Hepatocyte (in vitro differentiated cells): ENCODE data around the gene CD2. TPM values are rescaled to one million over a fixed set of nuclear protein-coding genes. Genes with fewer than 3 reads are reported as not detected.

Experiments
- DNase-seq: peaks from one replicate; pipeline ENCODE4 v3.0.0-alpha.2; 2016; ENCODE audit warnings: low spot score
- H2AFZ ChIP-seq: fragments of 200-600 bp; sonication (generic); 2 replicates; pipeline ENCODE4 v1.6.0; 2016; ENCODE audit warnings: antibody characterized with exemption, mild to moderate bottlenecking
- H3K27ac ChIP-seq: fragments of 200-600 bp; sonication (generic); 2 replicates; pipeline ENCODE4 v1.5.1; 2016; ENCODE audit warnings: mild to moderate bottlenecking
- H3K27me3 ChIP-seq: fragments of 200-600 bp; sonication (generic); 2 replicates; pipeline ENCODE4 v1.6.1; 2016
- H3K36me3 ChIP-seq: fragments of 200-600 bp; sonication (generic); replicated peaks from 2 replicates; pipeline ENCODE4 v1.5.1; 2016; ENCODE audit warnings: low read depth; ENCODE audit not compliant: insufficient read depth
- H3K4me1 ChIP-seq: fragments of 200-600 bp; sonication (generic); 2 replicates; pipeline ENCODE4 v1.5.1; 2016; ENCODE audit warnings: mild to moderate bottlenecking, moderate library complexity; ENCODE audit not compliant: insufficient read depth
- H3K4me2 ChIP-seq: fragments of 200-600 bp; sonication (generic); 2 replicates; pipeline ENCODE4 v1.6.0; 2016
- H3K4me3 ChIP-seq: fragments of 200-600 bp; sonication (generic); 2 replicates; pipeline ENCODE4 v1.5.1; 2016; ENCODE audit warnings: mild to moderate bottlenecking
- H3K79me2 ChIP-seq: fragments of 200-600 bp; sonication (generic); 2 replicates; pipeline ENCODE4 v1.6.0; 2017; ENCODE audit warnings: mild to moderate bottlenecking
- H3K9me2 ChIP-seq: fragments of 200-600 bp; sonication (generic); replicated peaks from 2 replicates; pipeline ENCODE4 v1.6.0; 2017; ENCODE audit warnings: mild to moderate bottlenecking; ENCODE audit not compliant: insufficient read depth
- H3K9me3 ChIP-seq: fragments of 200-600 bp; sonication (generic); 2 replicates; pipeline ENCODE4 v1.5.1; 2016; ENCODE audit warnings: low read depth, mild to moderate bottlenecking
- H4K20me1 ChIP-seq: fragments of 200-600 bp; sonication (generic); 2 replicates; pipeline ENCODE4 v1.6.0; 2016; ENCODE audit warnings: mild to moderate bottlenecking; ENCODE audit not compliant: insufficient read depth, poor library complexity, severe bottlenecking
- EZH2 ChIP-seq: fragments of 200-600 bp; sonication (generic); IDR thresholded peaks from 2 replicates; pipeline ENCODE4 v1.6.1; 2016; ENCODE audit warnings: antibody characterized with exemption, mild to moderate bottlenecking, borderline replicate concordance
- EZH2phosphoT487 ChIP-seq: fragments of 200-600 bp; sonication (generic); IDR thresholded peaks from one replicate; pipeline ENCODE4 v1.6.1; 2018; ENCODE audit warnings: antibody characterized with exemption, mild to moderate bottlenecking, low read depth, moderate library complexity; ENCODE audit not compliant: unreplicated experiment, severe bottlenecking
- WGBS: methylation state at CpG from one replicate; pipeline ENCODE4 v1.1.6; 2016; ENCODE audit warnings: low lambda C conversion rate; ENCODE audit errors: missing lambda C conversion rate; 5-methylcytosine and 5-hydroxymethylcytosine counted together
- polyA plus RNA-seq: library from polyadenylated mRNA; unstranded; fragments of >200 nt; fragmentation: Nextera tagmentation; extraction: Ambion mirVana; gene quantifications from 2 replicates; pipeline ENCODE4 v1.2.1, GENCODE V29; 2016
- total RNA-seq: library from RNA; depleted of rRNA; stranded (reverse); fragments of >200 nt; gene quantifications from 2 replicates; pipeline ENCODE4 v1.2.3, GENCODE V29; 2014
- TF ChIP-seq, protein P1 (sequence below): fragments of 200-600 bp; sonication (generic); IDR thresholded peaks from 2 replicates; pipeline ENCODE4 v1.5.1; 2016; ENCODE audit warnings: antibody characterized with exemption, mild to moderate bottlenecking; ENCODE audit not compliant: poor library complexity

The CD2 gene
- total and polyA plus RNA-seq, 2 experiments from 2014 or later, result 0.08 to 0.13 TPM

DNA sequence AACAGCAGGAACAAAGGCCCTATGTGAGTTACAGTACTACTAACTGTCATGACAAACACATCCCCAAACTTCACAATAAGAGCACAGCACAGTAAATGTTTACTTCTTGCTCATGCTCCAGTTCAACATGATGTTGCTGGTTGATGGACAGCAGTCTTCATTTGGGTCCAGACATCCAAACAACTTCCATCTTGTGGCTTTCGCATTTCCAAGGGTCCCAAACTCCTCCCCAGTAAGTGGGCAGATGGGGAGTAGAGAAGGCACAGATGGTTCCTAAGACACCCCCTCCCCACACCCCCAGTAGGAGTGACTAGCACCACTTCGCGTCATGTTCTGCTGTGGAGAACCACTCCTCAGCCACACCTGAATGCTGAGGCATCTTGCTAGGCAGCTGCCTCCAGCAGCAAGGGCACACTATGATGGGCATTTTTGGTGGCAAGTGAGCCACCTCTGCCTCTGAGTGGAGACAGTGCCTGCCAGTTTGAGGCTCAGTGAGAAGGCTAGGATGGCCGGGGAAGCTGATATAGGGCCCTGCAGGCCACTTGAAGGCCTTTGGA, 32.7 kb upstream of the CD2 start:
- no peak for DNase-seq
- no peaks in the 10 kb centered on the region for H3K36me3 ChIP-seq
- H2AFZ ChIP-seq, result no peak overlapping the region
- no peaks in the 10 kb centered on the region for H3K9me2 ChIP-seq
- no peaks in the 10 kb centered on the region for H4K20me1 ChIP-seq
- TF ChIP-seq, protein P1, sequence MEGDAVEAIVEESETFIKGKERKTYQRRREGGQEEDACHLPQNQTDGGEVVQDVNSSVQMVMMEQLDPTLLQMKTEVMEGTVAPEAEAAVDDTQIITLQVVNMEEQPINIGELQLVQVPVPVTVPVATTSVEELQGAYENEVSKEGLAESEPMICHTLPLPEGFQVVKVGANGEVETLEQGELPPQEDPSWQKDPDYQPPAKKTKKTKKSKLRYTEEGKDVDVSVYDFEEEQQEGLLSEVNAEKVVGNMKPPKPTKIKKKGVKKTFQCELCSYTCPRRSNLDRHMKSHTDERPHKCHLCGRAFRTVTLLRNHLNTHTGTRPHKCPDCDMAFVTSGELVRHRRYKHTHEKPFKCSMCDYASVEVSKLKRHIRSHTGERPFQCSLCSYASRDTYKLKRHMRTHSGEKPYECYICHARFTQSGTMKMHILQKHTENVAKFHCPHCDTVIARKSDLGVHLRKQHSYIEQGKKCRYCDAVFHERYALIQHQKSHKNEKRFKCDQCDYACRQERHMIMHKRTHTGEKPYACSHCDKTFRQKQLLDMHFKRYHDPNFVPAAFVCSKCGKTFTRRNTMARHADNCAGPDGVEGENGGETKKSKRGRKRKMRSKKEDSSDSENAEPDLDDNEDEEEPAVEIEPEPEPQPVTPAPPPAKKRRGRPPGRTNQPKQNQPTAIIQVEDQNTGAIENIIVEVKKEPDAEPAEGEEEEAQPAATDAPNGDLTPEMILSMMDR, result no peak
- no peak for TF ChIP-seq EZH2phosphoT487
- TF ChIP-seq EZH2, result no peak
- H3K4me2 ChIP-seq, result no peak overlapping the region
- 94% methylated on average over 4 of the region's 4 CpGs for WGBS
- H3K9me3 ChIP-seq, result no peaks in the 10 kb centered on the region
- H3K4me1 ChIP-seq, result peaks cover 5% of the 10 kb centered on the region
- H3K27ac ChIP-seq, result peak overlapping the region; percentile 4
- no peak overlapping the region for H3K4me3 ChIP-seq
- no peaks in the 10 kb centered on the region for H3K79me2 ChIP-seq
- H3K27me3 ChIP-seq, result no peaks in the 10 kb centered on the region

DNA sequence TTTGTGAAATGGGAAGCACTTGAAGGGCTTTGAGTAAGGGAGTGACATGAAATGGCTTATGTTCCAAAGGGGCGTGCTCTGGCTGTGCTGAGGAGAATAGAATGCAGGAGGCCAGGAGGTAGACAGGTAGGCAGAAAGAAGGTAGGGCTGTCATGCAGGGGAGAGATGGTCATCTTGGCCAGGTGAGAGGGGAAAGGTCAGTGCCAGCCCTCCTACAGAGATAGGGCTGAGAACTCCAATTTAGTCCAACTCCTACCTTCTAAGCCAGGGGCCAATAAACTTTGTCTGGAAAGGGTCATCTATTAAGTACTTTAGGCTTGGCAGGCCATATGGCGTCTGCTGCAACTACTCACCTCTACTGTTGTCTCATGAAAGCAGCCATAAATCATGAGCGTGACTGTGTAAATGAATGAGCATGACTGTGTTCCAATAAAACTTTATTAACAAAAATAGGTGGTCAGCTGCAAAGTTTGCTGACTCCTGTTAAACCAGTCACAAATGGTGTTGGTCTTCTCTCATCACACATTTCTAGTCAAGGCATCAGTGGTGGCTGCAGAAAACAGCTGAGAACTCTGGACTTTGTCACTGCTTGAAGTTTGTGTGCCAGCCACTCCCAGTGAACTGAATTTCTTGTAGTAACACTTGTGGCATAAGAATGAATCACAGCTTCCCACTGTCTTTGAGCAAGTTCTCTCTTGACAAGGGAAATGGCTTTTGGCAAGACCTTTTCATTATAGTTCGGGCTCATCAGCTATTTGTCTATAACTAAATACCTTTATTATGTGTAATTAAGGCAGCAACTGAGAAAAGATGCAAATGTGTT, 32.0 kb upstream of the CD2 start:
- Histone ChIP-seq H3K4me2 (no peak overlapping the region), H3K36me3 (no peaks in the 10 kb centered on the region), H3K9me2 (no peaks in the 10 kb centered on the region), H3K27ac (peak overlapping the region; percentile 4), H2AFZ (no peak overlapping the region), H3K4me1 (peaks cover 5% of the 10 kb centered on the region), H3K27me3 (no peaks in the 10 kb centered on the region), H4K20me1 (no peaks in the 10 kb centered on the region), H3K79me2 (no peaks in the 10 kb centered on the region), H3K9me3 (no peaks in the 10 kb centered on the region), H3K4me3 (no peak overlapping the region)
- DNase-seq, result peak; percentile 45
- WGBS, result 77% methylated on average over 4 of the region's 4 CpGs
- TF ChIP-seq EZH2 (no peak), EZH2phosphoT487 (no peak)
- TF ChIP-seq, protein P1, result no peak

DNA sequence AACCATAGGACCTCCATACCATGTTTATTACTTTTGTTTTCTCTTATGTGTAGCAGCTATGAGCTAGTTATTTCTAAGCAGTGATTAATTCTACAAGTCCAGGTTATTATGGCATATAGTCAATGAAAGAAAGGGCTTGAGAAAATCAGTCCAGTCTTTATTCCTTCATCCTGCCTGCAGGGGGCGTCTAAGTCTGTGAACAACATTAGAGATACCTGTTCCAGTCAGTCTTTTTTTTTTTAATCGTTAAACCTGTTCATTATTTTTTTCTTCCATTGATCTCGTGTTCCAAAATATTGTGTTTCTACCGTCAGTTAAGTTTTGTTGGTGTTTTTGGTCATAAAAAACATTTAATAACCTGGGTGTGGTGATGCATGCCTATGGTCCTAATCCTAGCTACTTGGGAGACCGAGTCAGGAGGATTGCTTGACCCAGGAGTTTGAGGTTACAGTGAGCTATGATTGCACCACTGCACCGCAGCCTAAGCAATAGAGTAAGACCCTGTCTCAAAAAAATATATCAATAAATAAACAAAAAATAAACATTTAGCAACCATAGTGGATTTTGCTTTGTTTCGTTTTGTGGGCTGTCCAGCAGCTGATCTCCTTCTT, 29.4 kb upstream of the CD2 start:
- H3K27ac ChIP-seq, result no peak overlapping the region
- WGBS, result 60% methylated on average over 7 of the region's 7 CpGs
- H3K9me3 ChIP-seq, result no peaks in the 10 kb centered on the region
- H3K27me3 ChIP-seq, result no peaks in the 10 kb centered on the region
- H3K36me3 ChIP-seq, result no peaks in the 10 kb centered on the region
- H3K9me2 ChIP-seq, result no peaks in the 10 kb centered on the region
- H4K20me1 ChIP-seq, result no peaks in the 10 kb centered on the region
- H3K4me2 ChIP-seq, result no peak overlapping the region
- H2AFZ ChIP-seq, result no peak overlapping the region
- H3K79me2 ChIP-seq, result no peaks in the 10 kb centered on the region
- H3K4me3 ChIP-seq, result no peak overlapping the region
- H3K4me1 ChIP-seq, result peaks cover 5% of the 10 kb centered on the region
- TF ChIP-seq, protein P1, result peak; percentile 76
- TF ChIP-seq EZH2, result no peak
- no peak for TF ChIP-seq EZH2phosphoT487
- DNase-seq, result peak; percentile 82
